ENCODE measurements around the gene TMEM143.

The TMEM143 gene

GRCh38 chr19:48398102-48398374 lies 34.3 kb upstream of the TMEM143 start:
- no peaks in the 10 kb centered on the region for H3F3A ChIP-seq (ENCODE audit: low read depth)
- H2AFZ ChIP-seq (ENCODE audit: low read length), result no peak overlapping the region
- no peaks in the 10 kb centered on the region for H4K20me1 ChIP-seq (ENCODE audit: insufficient read depth, low read length, poor library complexity, severe bottlenecking)
- no peak overlapping the region for H3K4me3 ChIP-seq (ENCODE audit: low read length, poor library complexity, severe bottlenecking)
- no peak for TF ChIP-seq EZH2phosphoT487 (IDR thresholded peaks at IDR 0.05; ENCODE audit: borderline replicate concordance)
- no peak for TF ChIP-seq CTCF (conservative IDR thresholded peaks at IDR 0.05; ENCODE audit: low read length)
- H3K4me1 ChIP-seq (ENCODE audit: insufficient read depth, low read length, poor library complexity, severe bottlenecking), result peaks cover 4% of the 10 kb centered on the region
- H3K9me3 ChIP-seq (ENCODE audit: insufficient read depth, low read depth, low read length), result no peaks in the 10 kb centered on the region
- no peak overlapping the region for H3K9ac ChIP-seq (ENCODE audit: low read depth, low read length, poor library complexity, severe bottlenecking)
- no peaks in the 10 kb centered on the region for H3K36me3 ChIP-seq (ENCODE audit: insufficient read depth, low read length)
- H3K4me2 ChIP-seq (ENCODE audit: low read depth, low read length, poor library complexity, severe bottlenecking), result no peak overlapping the region
- no peaks in the 10 kb centered on the region for H3K79me2 ChIP-seq (ENCODE audit: insufficient read depth, low read length)
- no peaks in the 10 kb centered on the region for H3K27me3 ChIP-seq (ENCODE audit: insufficient read depth, low read length, poor library complexity, severe bottlenecking)
- no peaks in the 10 kb centered on the region for H3K9me2 ChIP-seq (replicated peaks; ENCODE audit: low read depth, low read length)

- Histone ChIP-seq H3K27me3 (ENCODE audit: insufficient read depth, low read length, poor library complexity, severe bottlenecking) (no peaks in the 10 kb centered on the region), H3K36me3 (ENCODE audit: insufficient read depth, low read length) (no peaks in the 10 kb centered on the region), H4K20me1 (ENCODE audit: insufficient read depth, low read length, poor library complexity, severe bottlenecking) (no peaks in the 10 kb centered on the region), H3K4me1 (ENCODE audit: insufficient read depth, low read length, poor library complexity, severe bottlenecking) (peaks cover 4% of the 10 kb centered on the region), H3K4me2 (ENCODE audit: low read depth, low read length, poor library complexity, severe bottlenecking) (no peak overlapping the region), H3K9me2 (replicated peaks; ENCODE audit: low read depth, low read length) (no peaks in the 10 kb centered on the region), H3K9ac (ENCODE audit: low read depth, low read length, poor library complexity, severe bottlenecking) (no peak overlapping the region), H3F3A (ENCODE audit: low read depth) (no peaks in the 10 kb centered on the region), H3K9me3 (ENCODE audit: insufficient read depth, low read depth, low read length) (no peaks in the 10 kb centered on the region), H3K79me2 (ENCODE audit: insufficient read depth, low read length) (no peaks in the 10 kb centered on the region), H2AFZ (ENCODE audit: low read length) (no peak overlapping the region), H3K4me3 (ENCODE audit: low read length, poor library complexity, severe bottlenecking) (no peak overlapping the region)
- no peak for TF ChIP-seq EZH2phosphoT487 (IDR thresholded peaks at IDR 0.05; ENCODE audit: borderline replicate concordance)
- no peak for TF ChIP-seq CTCF (conservative IDR thresholded peaks at IDR 0.05; ENCODE audit: low read length)
These were observed 33.7 kb upstream of the TMEM143 start for GRCh38 chr19:48397263-48398101.

- Histone ChIP-seq H3K9ac (ENCODE audit: low read depth, low read length, poor library complexity, severe bottlenecking) (no peak overlapping the region), H3K9me3 (ENCODE audit: insufficient read depth, low read depth, low read length) (no peaks in the 10 kb centered on the region), H3F3A (ENCODE audit: low read depth) (no peaks in the 10 kb centered on the region), H2AFZ (ENCODE audit: low read length) (no peak overlapping the region), H3K4me2 (ENCODE audit: low read depth, low read length, poor library complexity, severe bottlenecking) (no peak overlapping the region), H3K9me2 (replicated peaks; ENCODE audit: low read depth, low read length) (no peaks in the 10 kb centered on the region), H3K4me1 (ENCODE audit: insufficient read depth, low read length, poor library complexity, severe bottlenecking) (peaks cover 5% of the 10 kb centered on the region), H4K20me1 (ENCODE audit: insufficient read depth, low read length, poor library complexity, severe bottlenecking) (no peaks in the 10 kb centered on the region), H3K79me2 (ENCODE audit: insufficient read depth, low read length) (no peaks in the 10 kb centered on the region), H3K4me3 (ENCODE audit: low read length, poor library complexity, severe bottlenecking) (no peak overlapping the region), H3K27me3 (ENCODE audit: insufficient read depth, low read length, poor library complexity, severe bottlenecking) (no peaks in the 10 kb centered on the region), H3K36me3 (ENCODE audit: insufficient read depth, low read length) (no peaks in the 10 kb centered on the region)
- TF ChIP-seq EZH2phosphoT487 (IDR thresholded peaks at IDR 0.05; ENCODE audit: borderline replicate concordance), result no peak
- TF ChIP-seq CTCF (conservative IDR thresholded peaks at IDR 0.05; ENCODE audit: low read length), result no peak
These were observed 33.1 kb upstream of the TMEM143 start for GRCh38 chr19:48396824-48397176.

All from Loucy (cell line).